Activated CD8-positive, alpha-beta T cell treated with anti-CD3 and anti-CD28 coated beads for 36 hours (primary cell): Measurements from ENCODE around the gene ITPR2. TPM values are rescaled to one million over a fixed set of nuclear protein-coding genes. Genes with fewer than 3 reads are reported as not detected.

Experiments used
- ATAC-seq: fragments of 200-7000 bp; cut with Tn5 transposase; one replicate; pipeline ENCODE4 v1.10.0; 2021; ENCODE audit warnings: mild to moderate bottlenecking, moderate library complexity
- CTCF ChIA-PET: fragments of 350-600 bp; sonication (Branson Sonifier 250); formaldehyde crosslinking; loops from one replicate; lab custom pipeline; 2021; ENCODE audit warnings: antibody characterized with exemption; lab: Charles Lee
- POLR2A ChIA-PET: fragments of 350-600 bp; sonication (Branson Sonifier 250); formaldehyde crosslinking; loops from one replicate; lab custom pipeline; 2021; ENCODE audit warnings: antibody characterized with exemption; lab: Charles Lee
- DNase-seq: peaks from one replicate; pipeline ENCODE4 v3.0.0-alpha.2; 2020
- H3K27ac Mint-ChIP-seq: one replicate; pipeline ENCODE4 v1.8.0; 2021; ENCODE audit warnings: mild to moderate bottlenecking, mixed read lengths
- H3K27me3 Mint-ChIP-seq: one replicate; pipeline ENCODE4 v1.8.0; 2021; ENCODE audit warnings: mixed read lengths
- H3K36me3 Mint-ChIP-seq: one replicate; pipeline ENCODE4 v1.8.0; 2021; ENCODE audit warnings: low read depth, mixed read lengths
- H3K4me1 Mint-ChIP-seq: one replicate; pipeline ENCODE4 v1.8.0; 2021; ENCODE audit warnings: low read depth, mixed read lengths
- H3K4me3 Mint-ChIP-seq: one replicate; pipeline ENCODE4 v1.8.0; 2021; ENCODE audit warnings: mild to moderate bottlenecking, moderate library complexity, mixed read lengths
- H3K9me3 Mint-ChIP-seq: one replicate; pipeline ENCODE4 v1.8.0; 2021; ENCODE audit warnings: mixed read lengths
- intact Hi-C: fragments of 100-400 bp; cut with micrococcal nuclease; formaldehyde crosslinking; loops from one replicate; pipeline ENCODE4 v1.10.0; 2022
- total RNA-seq, 2 experiments: library from RNA; stranded (reverse); gene quantifications; one replicate each; pipeline ENCODE4 v1.2.3, GENCODE V29; 2021
- TF ChIP-seq, protein P1 (sequence below): fragments of 200-600 bp; IDR thresholded peaks from one replicate; pipeline ENCODE4 v1.8.0; 2022; ENCODE audit warnings: antibody characterized with exemption, mild to moderate bottlenecking

Gene ITPR2
- total RNA-seq, 2 experiments from 2014 or later = 38.9 to 41.2 TPM

- intact Hi-C loops = no loop called here
- CTCF ChIA-PET = no interaction called here
- H3K27me3 Mint-ChIP-seq = no peaks in the 10 kb centered on the region
- no peak overlapping the region for H3K4me3 Mint-ChIP-seq
- H3K27ac Mint-ChIP-seq = no peak overlapping the region
- DNase-seq (no peak), ATAC-seq (no peak)
- TF ChIP-seq, protein P1, sequence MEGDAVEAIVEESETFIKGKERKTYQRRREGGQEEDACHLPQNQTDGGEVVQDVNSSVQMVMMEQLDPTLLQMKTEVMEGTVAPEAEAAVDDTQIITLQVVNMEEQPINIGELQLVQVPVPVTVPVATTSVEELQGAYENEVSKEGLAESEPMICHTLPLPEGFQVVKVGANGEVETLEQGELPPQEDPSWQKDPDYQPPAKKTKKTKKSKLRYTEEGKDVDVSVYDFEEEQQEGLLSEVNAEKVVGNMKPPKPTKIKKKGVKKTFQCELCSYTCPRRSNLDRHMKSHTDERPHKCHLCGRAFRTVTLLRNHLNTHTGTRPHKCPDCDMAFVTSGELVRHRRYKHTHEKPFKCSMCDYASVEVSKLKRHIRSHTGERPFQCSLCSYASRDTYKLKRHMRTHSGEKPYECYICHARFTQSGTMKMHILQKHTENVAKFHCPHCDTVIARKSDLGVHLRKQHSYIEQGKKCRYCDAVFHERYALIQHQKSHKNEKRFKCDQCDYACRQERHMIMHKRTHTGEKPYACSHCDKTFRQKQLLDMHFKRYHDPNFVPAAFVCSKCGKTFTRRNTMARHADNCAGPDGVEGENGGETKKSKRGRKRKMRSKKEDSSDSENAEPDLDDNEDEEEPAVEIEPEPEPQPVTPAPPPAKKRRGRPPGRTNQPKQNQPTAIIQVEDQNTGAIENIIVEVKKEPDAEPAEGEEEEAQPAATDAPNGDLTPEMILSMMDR = no peak
- POLR2A ChIA-PET = no interaction called here
- peaks cover 8% of the 10 kb centered on the region for H3K36me3 Mint-ChIP-seq
- no peaks in the 10 kb centered on the region for H3K9me3 Mint-ChIP-seq
- no peaks in the 10 kb centered on the region for H3K4me1 Mint-ChIP-seq
Measured at GRCh38 chr12:26406391-26406790, 426.6 kb downstream of the ITPR2 start.

DNA sequence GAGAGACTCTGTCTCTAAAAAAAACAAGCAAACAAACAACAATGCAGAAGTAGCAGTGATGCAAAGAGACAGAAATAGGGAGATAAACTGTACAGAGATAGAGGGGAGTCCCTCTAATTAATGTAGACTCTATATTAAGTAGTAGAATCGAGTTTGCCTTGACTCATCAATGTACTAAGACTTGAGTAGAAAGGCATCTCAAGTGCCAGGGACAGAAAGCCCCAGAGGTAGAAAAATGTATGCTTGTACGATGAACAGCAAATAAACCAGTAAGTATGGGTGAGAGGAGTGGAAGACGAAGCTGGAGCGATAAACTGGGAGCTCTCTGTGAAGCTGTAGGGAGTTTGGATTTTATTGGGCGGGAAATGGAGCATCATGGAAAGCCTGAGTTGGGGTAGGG lies 429.4 kb downstream of the ITPR2 start:
- H3K9me3 Mint-ChIP-seq = no peaks in the 10 kb centered on the region
- intact Hi-C loops = no loop called here
- H3K27me3 Mint-ChIP-seq = no peaks in the 10 kb centered on the region
- H3K36me3 Mint-ChIP-seq = peaks cover 7% of the 10 kb centered on the region
- no peak overlapping the region for H3K4me3 Mint-ChIP-seq
- CTCF ChIA-PET = interaction anchor here (0.9 kb wide), 1 partner anchor 12 kb away, joined by 3 read pairs; no protein-coding TSS in a partner anchor
- H3K27ac Mint-ChIP-seq = no peak overlapping the region
- no peak for ATAC-seq
- POLR2A ChIA-PET = no interaction called here
- TF ChIP-seq, protein P1 = no peak
- no peaks in the 10 kb centered on the region for H3K4me1 Mint-ChIP-seq
- no peak for DNase-seq

GRCh38 chr12:26402648-26403047 lies 430.3 kb downstream of the ITPR2 start:
- POLR2A ChIA-PET = no interaction called here
- intact Hi-C loops = no loop called here
- H3K36me3 Mint-ChIP-seq = peaks cover 6% of the 10 kb centered on the region

DNA sequence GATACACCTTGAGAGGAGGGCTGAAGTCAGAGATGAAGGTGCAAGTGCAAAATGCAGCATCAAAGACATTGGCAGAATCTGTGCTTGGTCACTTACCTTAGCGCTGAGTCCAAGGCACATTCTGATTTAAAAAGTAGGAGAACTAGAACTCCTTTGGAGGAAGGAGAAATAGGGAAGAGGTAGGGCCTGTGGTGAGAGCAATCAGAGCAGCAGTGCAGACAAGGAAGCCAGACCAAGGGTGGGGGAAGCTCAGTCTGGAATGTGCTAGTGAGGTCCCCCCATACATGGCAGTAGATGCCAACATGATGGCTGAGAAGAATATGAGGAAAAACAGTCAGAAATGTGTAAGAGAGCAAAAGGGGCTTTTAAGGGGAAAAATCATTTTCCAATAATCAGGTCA lies 431.1 kb downstream of the ITPR2 start:
- Mint-ChIP-seq H3K36me3 (peaks cover 3% of the 10 kb centered on the region), H3K4me1 (no peaks in the 10 kb centered on the region), H3K27me3 (no peaks in the 10 kb centered on the region), H3K27ac (no peak overlapping the region), H3K9me3 (no peaks in the 10 kb centered on the region), H3K4me3 (no peak overlapping the region)
- TF ChIP-seq, protein P1 = no peak
- ChIA-PET POLR2A (interaction anchor here (0.6 kb wide), 1 partner anchor 215 kb away, joined by 3 read pairs; no protein-coding TSS in a partner anchor), CTCF (no interaction called here)
- DNase-seq = no peak
- intact Hi-C loops = no loop called here
- ATAC-seq = no peak

More at GRCh38 chr12:26402648-26403047, 430.3 kb downstream of the ITPR2 start:
- CTCF ChIA-PET = no interaction called here
- H3K27ac Mint-ChIP-seq = no peak overlapping the region
- ATAC-seq (no peak), DNase-seq (peak; percentile 6)
- H3K9me3 Mint-ChIP-seq = no peaks in the 10 kb centered on the region
- H3K4me3 Mint-ChIP-seq = no peak overlapping the region
- H3K4me1 Mint-ChIP-seq = no peaks in the 10 kb centered on the region
- TF ChIP-seq, protein P1 = no peak
- no peaks in the 10 kb centered on the region for H3K27me3 Mint-ChIP-seq

- intact Hi-C loops = no loop called here
- Mint-ChIP-seq H3K36me3 (peaks cover 3% of the 10 kb centered on the region), H3K4me3 (no peak overlapping the region), H3K4me1 (no peaks in the 10 kb centered on the region), H3K9me3 (no peaks in the 10 kb centered on the region), H3K27ac (no peak overlapping the region), H3K27me3 (no peaks in the 10 kb centered on the region)
- ATAC-seq (no peak), DNase-seq (no peak)
- ChIA-PET POLR2A (no interaction called here), CTCF (no interaction called here)
- TF ChIP-seq, protein P1 = no peak
Measured at GRCh38 chr12:26400627-26401026, 432.4 kb downstream of the ITPR2 start.
